A204.1 (cell line): ENCODE results near the gene VTN.

Experiments
- FAIRE-seq: peaks from 2 replicates; lab custom pipeline; 2012; peaks lifted over from hg19 to GRCh38; lab: Jason Lieb, UNC

The VTN gene, protein sequence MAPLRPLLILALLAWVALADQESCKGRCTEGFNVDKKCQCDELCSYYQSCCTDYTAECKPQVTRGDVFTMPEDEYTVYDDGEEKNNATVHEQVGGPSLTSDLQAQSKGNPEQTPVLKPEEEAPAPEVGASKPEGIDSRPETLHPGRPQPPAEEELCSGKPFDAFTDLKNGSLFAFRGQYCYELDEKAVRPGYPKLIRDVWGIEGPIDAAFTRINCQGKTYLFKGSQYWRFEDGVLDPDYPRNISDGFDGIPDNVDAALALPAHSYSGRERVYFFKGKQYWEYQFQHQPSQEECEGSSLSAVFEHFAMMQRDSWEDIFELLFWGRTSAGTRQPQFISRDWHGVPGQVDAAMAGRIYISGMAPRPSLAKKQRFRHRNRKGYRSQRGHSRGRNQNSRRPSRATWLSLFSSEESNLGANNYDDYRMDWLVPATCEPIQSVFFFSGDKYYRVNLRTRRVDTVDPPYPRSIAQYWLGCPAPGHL

DNA sequence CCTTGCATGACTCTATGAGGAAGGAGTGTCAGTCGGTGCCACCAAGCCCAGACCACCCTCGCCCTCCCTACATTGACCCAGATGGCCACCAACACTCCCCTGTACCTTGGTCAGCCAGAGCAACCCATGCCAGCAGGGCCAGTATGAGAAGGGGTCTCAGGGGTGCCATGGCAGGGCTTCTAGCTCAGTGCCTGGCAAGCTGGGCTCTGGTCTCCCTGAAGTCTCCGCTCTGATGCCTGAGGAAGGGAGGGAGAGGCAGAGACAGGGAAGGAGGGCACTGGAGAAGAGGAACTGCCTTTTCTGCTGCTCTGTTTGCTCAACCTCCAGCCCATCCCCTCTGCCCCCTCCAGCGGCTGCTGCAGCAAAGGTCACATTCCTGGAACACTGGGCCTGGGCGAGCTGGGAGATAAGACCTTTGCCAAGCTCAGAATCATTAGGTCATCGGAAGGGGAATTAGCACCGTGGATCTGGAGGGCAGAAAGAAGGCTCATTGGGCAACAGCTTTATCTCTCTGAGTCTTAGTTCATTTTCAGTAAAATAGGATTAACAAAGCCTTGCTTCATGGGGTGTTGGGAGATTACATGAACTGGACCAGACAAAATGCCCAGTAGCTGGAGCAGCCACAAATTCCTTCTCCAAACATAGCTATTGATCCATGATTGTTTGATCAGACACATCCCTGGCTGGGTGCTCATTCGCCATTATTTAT is at the start of gene VTN:
Gene VTN (minus strand): TSS at position 273 of the 709 bp plus-strand sequence. CDS start 104 bp downstream, at position 169.
- no peak for FAIRE-seq

DNA sequence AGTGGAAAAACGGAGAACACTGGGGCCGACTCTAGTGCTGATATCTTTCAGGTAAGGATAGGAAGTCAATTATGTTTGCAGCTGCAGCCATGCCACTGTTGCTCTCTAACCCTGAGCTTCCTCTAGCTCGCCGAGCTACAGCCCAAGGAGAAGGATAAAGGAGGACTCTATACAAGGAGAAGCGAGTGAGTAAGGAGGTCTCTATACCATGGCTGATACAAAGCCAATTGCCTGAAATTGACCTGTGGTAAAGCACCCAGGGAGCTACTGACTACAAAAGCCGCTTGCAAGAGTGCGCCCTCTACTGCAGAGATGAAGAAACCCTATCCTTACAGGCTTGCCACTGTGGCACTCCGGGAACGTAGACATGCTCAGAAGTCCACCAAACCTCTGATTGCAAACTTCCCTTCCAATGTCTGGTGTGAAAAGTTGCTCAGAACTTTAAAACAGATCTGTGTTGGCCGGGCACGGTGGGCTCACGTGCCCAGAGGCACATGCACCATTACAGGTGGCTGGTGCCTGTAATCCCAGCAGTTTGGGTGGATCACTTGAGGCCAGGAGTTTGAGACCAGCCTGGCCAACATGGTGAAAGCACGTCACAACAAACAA is 46.7 kb upstream of the VTN start:
- FAIRE-seq = no peak

GRCh38 chr17:28415886-28416285 is 45.8 kb upstream of the VTN start:
- no peak for FAIRE-seq

DNA sequence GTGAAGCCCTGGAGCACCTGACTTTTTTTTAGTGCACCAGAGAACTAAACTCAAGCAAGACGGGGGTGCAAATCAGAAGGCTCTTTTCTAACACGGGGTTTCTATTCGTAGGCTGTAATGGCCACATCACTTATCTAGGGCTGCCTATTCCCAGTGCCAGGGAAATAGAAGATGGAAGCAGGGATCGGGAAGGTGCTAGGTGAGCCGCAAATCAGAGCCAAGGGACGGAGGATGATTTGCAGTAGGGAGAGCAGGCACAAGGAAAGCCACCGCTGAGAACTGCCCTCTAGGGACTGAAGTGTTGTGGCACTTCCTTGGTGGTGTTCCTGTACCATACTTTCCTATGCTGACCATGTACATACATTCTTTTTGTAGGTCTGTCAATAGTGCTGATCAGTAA is 43.7 kb upstream of the VTN start:
- FAIRE-seq = no peak

GRCh38 chr17:28412099-28412498 is 42.0 kb upstream of the VTN start:
- FAIRE-seq = no peak

DNA sequence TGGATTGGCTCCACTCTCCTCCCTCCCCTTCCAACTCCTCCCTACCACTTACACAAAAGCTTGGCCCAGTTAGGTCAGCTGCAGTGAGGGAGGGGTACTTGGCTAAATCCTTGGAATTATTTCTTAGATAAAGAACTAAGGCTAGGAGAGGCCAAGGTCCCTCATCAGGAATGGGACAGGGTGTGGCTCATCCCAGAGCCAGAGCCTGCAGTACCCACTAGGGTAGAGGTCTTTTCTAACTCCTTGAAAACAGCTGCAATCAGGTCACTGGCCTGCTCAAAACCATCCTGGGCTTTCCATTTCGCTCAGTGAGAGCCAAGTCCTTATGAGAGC is 37.8 kb upstream of the VTN start:
- FAIRE-seq = no peak

- FAIRE-seq = no peak
These were observed 37.2 kb upstream of the VTN start for GRCh38 chr17:28407130-28407973.

DNA sequence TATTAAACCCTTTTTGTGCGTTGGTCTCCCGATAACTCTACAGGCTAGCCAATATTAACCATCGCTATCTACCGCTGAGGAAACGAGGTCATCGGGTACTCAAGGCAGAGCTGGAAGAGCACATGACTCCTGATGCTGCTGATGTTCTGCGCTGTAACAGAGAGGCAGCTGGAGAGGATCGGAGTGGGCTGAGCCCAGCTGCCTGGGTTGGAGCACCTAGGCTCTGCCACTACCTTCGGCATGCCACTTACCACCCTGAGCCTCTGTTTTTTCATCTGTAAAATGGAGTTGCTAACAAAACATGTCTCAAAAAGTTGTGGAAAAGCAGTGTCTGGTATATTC is 36.3 kb upstream of the VTN start:
- FAIRE-seq = no peak

DNA sequence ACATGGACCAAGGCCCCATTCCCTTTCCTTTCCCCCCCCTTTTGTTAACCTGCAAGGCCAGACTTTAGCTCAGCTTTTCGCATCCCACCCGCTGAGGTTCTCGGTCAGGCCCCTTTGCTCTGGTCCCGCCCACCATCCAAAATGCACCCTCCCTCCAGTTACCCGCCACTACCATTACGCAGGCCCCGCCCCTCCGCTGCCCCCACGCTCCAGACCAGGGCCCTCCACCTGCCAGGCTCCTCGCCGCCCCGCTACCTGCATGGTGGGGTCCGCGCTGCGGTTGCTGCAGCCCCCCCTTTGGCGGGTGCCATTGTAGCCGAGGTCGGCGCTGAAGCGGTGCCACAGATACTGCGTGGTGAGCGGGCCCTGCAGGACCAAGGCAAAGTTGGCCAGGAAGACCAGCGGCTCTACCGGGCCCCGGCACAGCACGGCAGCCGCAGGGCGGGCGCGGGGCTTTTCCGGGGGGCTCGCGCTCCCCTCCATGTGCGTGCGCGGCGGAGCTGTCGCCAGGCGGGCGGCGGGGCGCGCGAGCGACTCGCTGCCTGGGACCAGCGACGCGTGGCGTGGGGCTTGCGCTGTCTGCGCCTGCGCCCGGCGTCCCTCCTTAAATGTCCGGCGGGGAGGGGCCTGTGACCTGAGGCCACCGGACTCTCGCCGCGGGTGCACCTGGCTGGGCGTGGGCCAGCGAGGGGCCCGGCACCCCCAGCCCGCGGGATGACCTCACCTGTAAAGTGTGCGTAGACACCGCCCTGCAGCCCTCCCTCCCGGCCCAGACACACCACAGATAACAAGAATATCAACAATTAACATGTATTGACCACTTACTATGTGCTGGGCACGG is 35.7 kb upstream of the VTN start, which contains the start of gene SLC46A1:
Gene SLC46A1 (minus strand): TSS at position 581 of the 841 bp plus-strand sequence. CDS start 98 bp downstream, at position 483.
- FAIRE-seq = no peak

- FAIRE-seq = no peak
These were observed 34.9 kb upstream of the VTN start for GRCh38 chr17:28404812-28405570.

DNA sequence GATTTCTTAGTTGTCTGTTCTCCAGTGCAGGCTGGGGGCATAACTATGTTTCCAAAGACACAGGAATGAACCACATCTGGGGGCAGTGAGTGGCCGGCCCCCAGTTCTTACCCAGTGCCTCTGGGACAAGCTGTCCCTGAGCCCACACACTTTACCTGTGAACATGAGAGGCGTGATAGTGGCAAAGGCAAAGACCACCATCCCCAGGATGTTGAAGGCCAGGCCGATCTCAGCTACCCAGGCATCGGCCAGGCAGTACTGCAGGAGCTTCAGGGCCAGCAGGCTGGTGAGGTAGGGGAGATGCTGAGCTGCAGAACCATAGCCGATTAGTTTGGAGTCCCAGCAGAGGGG is 34.3 kb upstream of the VTN start:
- no peak for FAIRE-seq

DNA sequence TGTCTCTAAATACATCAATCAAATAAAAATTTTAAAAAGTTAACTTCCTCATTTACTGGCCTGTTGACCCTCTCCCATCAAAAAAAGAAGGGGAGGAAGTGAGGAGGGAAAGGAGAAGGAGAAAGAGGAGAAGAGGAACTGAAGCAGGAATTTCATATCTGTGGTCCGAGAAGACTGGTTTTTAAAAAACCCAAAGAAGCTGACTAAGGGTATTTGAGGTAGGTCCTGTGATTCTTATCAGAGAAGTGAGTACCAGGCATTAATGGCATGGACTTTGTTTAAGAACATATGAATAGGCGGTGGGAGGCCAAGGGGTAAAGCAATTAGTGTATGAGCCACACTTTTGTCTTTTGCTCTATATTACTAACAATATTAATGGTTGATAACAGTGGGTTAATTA is 33.9 kb upstream of the VTN start:
- FAIRE-seq = no peak

DNA sequence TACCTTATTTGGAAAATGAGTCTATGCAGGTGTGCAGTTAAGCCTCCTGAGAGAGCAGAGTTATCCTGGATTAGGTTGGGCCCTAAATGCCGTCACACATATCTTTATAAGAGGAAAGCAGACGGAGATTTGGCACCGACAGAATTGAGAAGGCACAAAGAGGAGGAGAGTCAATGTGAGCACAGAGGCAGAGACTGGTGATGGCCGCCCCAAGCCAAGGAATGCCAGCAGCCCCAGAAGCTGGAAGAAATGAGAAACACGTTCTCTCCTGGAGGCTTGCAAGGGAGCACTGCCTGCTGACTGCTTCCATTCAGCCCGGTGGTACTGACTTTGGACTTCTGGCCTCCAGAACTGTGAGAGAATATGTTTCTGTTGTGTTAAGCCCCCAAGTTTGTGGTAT is 32.7 kb upstream of the VTN start:
- no peak for FAIRE-seq

GRCh38 chr17:28402224-28402630 is 32.1 kb upstream of the VTN start:
- FAIRE-seq = no peak

DNA sequence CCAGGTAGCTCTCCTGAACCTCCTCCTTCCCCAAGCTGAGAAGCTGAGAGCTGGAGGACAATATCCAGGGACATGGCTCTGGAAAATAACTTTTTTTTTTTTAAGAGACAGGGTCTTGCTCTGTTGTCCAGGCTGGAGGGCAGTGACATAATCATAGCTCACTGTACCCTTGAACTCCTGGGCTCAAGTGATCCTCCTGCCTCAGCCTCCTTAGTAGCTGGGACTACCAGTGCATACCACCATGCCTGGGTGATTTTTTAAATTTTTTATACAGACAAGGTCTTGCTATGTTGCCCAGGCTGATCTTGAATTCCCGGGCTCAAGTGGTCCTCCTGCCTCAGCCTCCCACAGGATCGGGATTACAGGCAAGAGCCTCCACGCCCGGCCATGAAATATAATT is 29.7 kb upstream of the VTN start:
- no peak for FAIRE-seq

DNA sequence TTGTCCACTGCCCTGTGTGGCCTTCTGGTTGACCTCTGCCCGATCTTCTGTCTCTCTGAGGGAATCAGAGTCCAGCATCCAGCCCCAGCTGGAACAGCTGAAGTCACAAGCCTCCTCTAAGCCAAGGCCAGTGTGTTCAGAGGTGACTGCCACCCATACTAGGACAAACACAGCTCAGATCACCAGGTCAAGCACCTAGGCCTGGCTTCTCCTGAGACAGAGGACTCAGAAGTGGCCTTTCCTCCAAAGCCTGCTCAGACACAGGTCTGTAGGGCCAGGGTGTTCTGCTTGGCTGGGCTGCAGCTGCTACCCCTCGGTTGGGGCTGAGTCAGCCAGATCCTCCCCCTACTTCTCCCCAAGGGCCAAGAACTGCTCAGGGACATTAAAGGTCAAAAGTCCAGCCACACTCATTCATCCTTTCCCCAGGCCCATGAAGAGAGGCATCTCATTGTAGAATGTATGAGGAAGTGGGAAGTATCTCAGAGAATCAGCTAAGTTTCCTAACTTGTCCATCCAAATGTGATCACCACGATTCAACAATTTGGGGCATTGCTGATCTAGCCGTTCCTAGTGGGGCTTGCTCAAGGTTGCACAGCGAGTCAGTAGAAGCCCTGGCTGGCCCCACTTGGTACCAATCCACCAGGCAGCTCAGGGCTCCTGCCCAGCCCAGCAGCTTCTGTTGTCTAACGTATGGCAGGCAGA is 28.3 kb upstream of the VTN start:
- FAIRE-seq = no peak

DNA sequence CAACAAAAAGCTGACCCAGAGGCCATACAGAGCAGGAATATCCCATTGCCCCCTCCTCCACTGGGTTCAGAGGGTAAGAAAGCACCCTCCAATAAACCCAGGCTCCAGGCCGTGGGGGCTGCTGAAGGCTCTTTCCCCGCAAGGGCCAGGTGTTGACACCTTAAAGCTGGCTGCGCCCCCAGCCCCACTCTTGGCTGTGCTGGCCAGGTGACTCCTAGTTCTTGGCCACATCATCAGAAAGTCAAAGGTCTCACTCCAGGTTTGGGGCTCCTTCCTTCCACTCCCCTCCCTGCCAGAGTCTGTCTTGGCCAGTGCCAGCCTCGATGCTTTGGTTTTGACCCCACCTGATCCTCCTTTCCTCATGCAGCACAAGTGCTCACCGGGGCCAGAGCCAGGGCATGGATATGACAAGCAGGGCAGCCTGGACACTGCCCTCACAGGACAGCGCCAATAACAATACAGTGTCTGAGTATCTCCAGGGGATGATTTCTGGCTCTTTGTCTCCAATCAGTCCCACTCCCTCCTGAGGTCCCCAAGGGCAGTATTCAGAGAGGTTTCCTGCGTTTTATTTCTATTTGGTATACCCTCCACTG is 27.7 kb upstream of the VTN start:
- FAIRE-seq = no peak

GRCh38 chr17:28397275-28397674 is 27.2 kb upstream of the VTN start:
- no peak for FAIRE-seq

DNA sequence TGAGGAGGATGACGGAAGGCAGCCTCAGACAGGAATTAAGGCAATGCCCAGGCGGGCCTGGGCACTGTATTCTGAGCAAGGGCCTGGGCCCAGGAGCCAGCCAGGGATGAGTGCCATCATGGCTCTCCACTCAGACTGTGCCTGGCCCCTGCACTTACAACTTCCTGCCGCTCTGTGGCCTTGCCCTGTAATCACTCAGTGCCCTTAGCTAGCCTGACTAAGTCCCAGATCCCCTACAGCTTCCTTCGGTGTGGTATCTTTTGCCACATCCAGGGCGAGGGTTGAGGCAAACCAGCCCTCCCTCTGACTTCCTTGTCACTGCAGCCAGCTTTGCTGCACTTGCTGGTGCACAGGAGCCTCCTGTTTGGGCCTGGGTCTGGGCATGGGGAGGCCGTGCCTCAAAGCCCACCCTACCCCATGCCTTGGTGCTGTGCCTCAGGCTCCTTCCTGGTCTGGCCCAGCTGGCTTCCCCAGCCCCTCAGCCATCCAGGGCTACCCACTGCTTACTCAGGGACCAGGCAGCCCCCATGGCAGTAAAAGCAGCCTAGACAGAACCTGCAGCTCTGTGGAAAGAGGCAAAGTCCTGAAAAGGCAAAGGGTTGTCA is 26.6 kb upstream of the VTN start:
- no peak for FAIRE-seq
